Stimulated activated CD8-positive, alpha-beta memory T cell treated with anti-CD3 and anti-CD28 coated beads, Interleukin-12 subunit alpha, Interleukin-12 subunit beta, amount 100 ng/mL, for 4 hours (primary cell): ENCODE data around the gene NRF1.

ENCODE experiments used
- DNase-seq: peaks from one replicate; pipeline ENCODE4 v3.0.0-alpha.2; 2020; ENCODE audit warnings: low read depth

NRF1 gene

GRCh38 chr7:129686063-129686462 is 74.5 kb downstream of the NRF1 start:
- DNase-seq, result no peak

DNA sequence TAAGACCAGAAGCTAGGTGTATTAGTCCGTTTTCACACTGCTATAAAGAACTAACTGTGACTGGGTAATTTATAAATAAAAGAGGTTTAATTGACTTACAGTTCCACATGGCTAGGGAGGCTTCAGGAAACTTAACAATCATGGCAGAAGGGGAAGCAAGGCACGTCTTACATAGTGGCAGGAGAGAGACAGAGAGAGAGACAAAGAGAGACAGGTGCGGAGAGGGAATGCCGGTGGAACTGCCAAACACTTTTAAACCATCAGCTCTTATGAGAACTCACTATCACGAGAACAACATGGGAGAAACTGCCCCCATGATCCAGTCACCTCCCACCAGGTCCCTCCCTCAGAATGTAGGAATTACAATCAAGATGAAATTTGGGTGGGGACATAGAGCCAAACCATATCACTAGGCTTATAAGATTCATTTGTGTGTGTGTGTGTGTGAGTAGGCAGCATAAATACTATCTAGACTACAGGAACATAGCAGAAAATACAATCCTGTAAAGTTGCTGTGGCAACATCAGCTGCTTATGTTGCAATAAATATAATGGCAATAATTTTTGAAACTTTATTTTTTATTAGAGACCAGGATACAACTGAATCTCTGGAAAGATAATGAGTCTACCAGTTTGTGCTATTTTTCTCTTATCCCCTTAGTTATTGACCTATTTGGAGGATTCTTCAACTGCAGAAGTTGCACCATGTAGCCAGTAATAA is 77.1 kb downstream of the NRF1 start:
- no peak for DNase-seq

DNA sequence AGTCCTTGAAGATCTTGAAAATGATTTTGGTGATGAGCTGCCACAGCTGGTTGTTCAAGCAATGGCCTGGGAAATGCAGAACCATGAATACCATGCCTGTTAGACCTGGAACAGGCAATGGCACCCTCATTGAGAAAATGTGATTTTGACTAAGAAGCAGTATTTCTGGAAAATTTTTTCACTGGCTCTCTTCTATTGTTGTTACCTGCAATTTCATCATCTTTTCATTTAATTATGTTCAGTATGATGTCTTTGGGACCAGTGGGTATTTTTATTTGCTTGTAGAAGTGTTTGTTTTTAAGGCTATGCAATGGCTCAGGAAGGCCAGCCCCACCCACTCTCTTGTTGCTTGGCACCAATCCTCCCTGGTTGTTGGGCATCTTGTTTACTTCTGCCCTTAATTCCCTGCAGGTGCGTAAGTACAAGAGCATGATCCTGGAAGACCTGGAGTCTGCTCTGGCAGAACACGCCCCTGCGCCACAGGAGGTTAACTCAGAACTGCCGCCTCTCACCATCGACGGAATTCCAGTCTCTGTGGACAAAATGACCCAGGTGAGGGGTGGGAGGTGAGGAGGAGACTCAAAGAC is 78.6 kb downstream of the NRF1 start:
- no peak for DNase-seq

DNA sequence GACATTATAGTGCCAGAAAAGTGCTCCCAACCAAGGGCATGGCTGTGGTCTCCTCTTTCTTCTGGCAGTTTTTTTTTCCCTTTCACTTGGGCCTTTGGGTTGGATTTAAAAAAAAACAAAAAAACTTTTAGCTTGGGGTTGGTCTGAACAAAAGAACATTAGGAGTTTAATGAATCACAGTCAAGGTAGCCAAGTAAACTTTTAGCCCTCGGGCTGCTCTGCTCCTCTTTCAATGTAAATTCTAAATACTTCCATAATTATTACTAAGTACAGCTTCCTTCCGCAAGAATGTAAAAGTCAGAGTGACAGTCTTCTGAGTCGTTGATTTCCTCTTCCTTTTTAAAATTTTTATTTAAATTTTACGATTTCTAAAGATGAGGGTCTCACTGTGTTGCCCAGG is 79.2 kb downstream of the NRF1 start:
- DNase-seq, result no peak

DNA sequence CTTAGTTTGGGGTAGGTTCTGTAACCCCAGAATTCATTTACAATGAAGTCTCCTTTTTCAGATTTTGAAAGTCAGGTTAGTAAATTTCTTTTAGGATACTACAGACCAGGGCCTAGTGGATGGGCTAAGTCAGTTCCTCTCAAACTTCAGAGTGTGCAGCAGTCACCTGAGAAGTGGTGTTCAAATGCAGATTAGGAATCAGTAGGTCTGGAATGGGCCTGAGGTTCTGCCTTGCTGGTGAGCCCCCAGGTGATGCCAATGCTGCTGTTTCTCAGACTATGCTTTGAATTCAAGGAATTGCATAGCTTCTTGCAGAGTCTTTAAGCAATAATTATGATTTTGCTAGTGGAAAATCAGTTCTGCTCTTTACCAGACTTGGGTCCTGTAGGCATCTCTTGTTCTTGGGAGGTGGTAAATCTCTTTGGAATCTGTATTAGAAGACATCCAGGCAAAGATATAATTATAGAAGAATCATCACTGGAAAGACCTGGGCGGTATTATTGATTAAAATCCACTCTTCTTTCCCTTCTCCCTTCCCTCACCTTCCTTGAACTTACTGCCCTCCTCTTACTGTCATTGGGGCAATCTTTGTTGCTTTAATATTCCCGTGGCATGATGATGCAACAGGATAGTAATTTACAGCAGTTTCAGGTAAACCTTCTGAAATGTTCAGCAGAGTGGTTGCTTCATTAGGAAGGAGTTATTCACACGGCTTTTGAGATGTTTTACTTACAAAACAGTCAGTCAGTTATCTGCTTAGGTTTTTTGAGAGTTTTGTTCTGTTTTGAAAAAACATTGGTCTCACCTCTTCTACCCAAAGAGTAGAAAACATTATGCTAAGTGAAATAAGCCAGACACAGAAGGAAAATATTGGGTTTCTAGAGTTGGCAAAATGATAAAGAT is 87.2 kb downstream of the NRF1 start:
- no peak for DNase-seq

DNA sequence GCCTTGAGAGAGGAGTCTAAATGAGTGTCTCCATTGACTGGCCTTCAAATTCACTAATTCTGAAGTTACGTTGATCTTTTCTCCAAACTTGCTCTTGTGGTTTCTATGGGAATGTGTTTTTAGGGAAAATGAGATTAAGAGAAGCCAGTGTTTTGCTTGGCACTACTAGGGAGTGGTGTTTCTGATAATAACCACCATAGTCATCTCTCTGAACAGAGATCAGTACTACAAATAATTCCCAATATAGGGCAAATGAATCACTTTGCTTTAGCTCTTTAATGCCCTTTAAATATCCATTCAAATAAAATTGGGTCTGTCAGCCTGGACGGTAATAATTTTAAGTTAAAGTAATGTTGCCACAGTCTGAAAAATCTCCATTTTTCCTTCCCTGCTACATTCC is 90.8 kb downstream of the NRF1 start:
- DNase-seq, result no peak

DNA sequence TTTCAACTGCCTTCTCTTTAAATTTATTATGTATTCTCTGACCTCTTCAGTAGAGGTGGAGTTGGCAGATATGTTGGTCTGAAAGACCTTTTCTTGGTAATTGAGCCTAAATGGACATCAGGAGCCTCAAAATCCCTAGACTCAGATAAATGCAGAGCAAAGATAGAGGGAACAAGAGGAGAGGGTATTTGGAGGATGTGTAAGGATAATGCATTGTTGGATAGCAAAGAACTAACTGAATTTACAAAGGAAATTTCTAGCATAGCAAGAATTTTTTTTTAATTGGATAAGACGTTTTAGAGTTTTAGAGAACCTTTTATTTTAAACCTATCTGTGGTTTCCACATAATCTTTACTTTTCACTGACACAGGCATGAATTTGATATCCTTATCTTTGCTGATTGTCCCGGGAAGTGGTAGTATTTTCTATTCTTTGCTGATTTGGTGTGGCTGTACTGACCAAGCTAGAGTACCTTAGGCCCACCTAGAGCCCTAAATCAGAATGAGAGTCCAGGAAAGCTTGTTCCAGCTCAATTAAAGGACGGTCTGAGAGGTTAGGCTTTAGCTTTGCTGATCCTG is 91.3 kb downstream of the NRF1 start:
- DNase-seq, result no peak

DNA sequence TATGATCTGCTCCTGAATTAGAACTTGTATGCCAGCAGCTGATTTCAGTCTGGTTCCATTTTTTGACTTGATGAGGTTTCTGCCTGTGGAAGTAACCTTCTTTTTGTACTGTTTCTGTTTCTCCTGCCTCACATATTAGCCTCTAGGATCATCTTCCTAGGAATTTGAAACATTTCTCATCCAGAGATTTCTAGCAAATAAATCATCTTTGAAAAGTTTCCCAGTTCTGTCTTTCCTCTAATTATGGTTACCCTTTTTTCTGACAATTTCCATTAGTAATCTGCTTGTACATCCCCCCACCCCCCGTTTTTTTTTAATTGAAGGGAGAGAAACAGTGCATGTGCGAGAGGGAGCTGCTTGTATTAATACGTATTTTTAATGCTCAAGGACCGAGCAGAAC is 92.2 kb downstream of the NRF1 start:
- DNase-seq, result no peak

GRCh38 chr7:129707910-129708499 is 96.5 kb downstream of the NRF1 start:
- DNase-seq, result no peak

DNA sequence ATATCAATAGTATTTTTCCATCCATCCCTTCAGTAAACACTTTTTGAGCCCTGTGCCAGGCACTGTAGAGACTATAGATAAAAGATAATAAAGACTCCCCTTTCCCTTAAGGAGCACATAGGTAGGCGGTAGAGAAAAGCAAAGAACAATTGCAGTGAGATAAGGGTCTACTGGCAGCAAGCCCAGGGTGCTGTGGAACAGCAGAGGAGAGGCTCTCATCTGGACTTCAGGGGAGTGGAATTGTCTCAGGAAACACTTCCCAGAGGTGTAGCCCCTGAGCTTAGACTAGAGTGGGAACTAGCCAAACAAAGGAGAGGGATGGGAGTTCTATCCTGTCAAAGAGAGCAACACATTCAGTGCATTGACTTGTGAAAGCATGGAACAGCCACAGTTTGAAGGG is 102.0 kb downstream of the NRF1 start:
- no peak for DNase-seq

GRCh38 chr7:129714514-129715063 is 103.1 kb downstream of the NRF1 start:
- DNase-seq, result no peak

GRCh38 chr7:129719980-129720732 is 108.6 kb downstream of the NRF1 start:
- DNase-seq, result no peak

DNA sequence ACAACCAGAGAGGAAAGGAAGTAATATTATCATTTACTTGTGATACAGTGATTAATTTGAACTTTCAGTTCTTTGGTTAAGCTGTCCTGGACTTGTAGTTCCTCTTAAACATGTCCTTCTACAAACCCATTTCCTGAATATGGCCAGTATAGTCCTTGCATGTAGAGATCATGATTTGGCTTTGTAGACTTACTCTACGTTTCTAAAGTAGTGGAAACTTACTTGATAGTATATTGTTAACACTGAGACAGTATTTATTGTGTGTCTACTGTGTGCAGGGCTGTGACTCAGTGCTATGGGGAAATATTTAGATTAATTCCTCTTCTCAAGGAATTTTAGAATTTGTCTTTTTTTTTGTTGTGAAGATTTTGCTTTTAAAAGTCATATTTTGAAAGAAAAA is 109.5 kb downstream of the NRF1 start:
- no peak for DNase-seq

- DNase-seq, result no peak
Observed at GRCh38 chr7:129723679-129724078, 112.2 kb downstream of the NRF1 start.

DNA sequence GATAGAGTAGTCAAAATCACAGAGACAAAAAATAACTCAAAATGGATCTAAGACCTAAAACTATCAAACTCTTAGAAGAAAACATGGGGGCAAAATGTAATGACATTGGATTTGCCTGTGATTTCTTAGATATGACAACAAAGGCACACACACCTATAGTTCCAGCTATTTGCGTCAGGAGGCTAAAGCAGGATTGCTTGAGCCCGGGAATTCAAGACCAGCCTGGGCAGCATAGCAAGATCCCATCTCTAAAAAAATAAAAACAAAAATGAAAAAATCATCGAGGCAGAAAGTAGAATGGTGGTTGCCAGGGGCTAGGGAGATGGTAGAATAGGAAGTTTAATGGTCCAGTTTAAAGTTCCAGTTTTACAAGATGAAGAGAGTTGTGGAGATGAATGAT is 113.3 kb downstream of the NRF1 start:
- no peak for DNase-seq

DNA sequence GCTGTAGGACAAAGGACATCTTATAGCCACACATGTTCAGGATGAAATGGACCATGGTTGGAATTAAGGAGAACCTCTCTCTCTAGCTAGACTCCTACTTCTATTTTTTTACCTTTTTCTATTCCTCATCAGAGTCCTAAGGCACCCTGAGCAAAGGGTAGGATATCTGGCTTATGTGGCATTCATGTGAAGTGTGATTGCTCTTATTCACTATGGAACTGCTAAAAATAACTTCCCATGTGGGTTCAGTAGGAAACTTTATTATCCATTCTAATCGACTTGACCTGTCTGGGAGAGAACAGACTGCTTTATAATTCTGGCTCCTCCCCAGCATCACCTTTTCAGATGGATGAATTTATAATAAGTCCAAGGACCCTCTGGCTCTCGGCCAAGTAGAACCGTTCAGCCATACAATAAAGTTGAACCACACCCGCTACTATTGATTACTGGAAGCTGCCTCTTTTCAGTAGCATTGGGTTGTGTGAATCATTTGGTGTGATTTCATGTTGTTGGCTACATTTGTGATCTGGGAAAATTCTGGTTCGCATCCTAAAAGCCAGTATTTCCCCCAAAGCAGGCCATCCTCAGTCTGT is 117.5 kb downstream of the NRF1 start:
- DNase-seq, result no peak

DNA sequence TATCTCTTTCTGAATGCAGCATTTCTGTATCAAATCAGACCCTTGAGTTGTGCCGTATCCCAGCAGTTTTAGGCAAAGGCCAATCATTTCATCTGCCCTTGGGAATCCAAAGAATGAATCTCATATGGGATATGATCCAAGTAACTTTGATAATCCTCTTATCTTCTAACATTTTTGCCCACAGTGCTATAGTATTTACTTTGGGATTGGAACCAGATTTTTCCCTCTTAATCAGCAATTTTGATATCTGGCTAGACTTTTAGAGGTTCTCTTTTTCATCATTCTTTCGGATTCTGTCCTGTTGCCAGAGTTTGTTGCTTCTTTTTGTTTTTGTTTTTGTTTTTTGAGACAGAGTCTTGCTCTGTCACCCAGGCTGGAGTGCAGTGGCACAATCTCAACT is 118.0 kb downstream of the NRF1 start:
- no peak for DNase-seq

DNA sequence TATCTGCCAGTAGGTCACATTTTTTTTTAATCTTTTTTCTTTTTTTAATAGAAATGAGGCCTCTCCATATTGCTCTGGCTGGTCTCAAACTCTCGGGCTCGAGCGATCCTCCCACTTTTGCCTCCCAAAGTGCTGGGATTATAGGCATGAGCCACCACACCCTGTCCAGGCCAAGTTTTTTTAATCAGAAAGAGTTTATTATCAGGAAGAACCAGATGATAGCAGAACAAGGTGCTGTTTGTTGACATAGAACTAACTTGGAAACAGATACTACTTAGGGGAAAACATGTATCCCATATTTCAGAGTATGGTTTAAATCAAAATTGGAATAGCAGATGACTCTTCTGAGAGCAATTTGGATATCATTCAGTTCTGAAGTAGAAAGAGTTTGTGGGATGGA is 118.6 kb downstream of the NRF1 start:
- DNase-seq, result no peak

DNA sequence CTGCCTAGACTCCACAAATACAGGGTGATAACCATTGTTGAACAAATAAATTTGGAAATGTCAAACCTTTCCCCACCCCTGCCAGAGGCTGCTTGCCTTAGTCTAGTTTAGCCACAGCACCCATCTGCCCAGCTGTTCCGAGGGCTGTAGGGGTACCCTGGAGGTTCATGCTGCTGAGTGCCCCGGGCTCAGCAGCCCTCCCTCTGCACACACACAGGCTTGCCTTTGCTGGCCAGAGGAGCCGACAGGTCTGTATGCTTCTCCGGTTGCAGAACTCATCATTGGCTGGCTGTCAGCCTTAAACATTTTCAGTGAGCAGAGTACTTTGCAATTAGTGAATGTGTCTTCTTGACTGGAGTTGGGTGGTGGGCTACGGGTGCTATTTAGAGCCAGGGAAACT is 122.9 kb downstream of the NRF1 start:
- DNase-seq, result no peak

GRCh38 chr7:129739427-129739826 is 127.9 kb downstream of the NRF1 start:
- no peak for DNase-seq
